SK-N-SH (cell line): ENCODE results near the gene ITPA. TPM values are rescaled to one million over a fixed set of nuclear protein-coding genes. Genes with fewer than 3 reads are reported as not detected.

Source experiments
- CTCF ChIA-PET: fragments of 300-600, 350-600 bp; formaldehyde crosslinking; extraction: SDS; loops from one replicate; lab custom pipeline; 2021; lab: Yijun Ruan, JAX
- POLR2A ChIA-PET: fragments of 350-600 bp; sonication (Branson Sonifier 250); formaldehyde crosslinking; extraction: SDS; loops from one replicate; lab custom pipeline; 2020; ENCODE audit warnings: antibody characterized with exemption, inconsistent platforms; lab: Yijun Ruan, JAX
- DNase-seq: peaks from one replicate; pipeline ENCODE4 v3.0.0; 2012
- H2AFZ ChIP-seq: fragments of 200-600 bp; sonication (generic); 2 replicates; pipeline ENCODE4 v1.8.1; 2016; ENCODE audit warnings: antibody characterized with exemption, mild to moderate bottlenecking, low read depth
- H3F3A ChIP-seq: fragments of 200-600 bp; sonication (generic); replicated peaks from 2 replicates; pipeline ENCODE3; 2016; ENCODE audit warnings: antibody characterized with exemption, mild to moderate bottlenecking; ENCODE audit not compliant: insufficient read depth
- H3K27ac ChIP-seq, 2 experiments: fragments of 200-500 bp in 1 of 2; fragments of 200-600 bp in 1 of 2; sonication (Bioruptor generic) in 1 of 2; sonication (generic), shearing (Covaris generic) in 1 of 2; 2 replicates each; pipeline versions ENCODE4 v1.5.1 to v1.6.1; 2014 to 2016; ENCODE audit warnings: low read depth in 2 of 2, inconsistent platforms in 1 of 2, low read length in 1 of 2, mild to moderate bottlenecking in 1 of 2, mixed read lengths in 1 of 2
- H3K27me3 ChIP-seq: fragments of 200-600 bp; sonication (generic), shearing (Covaris generic); 2 replicates; pipeline ENCODE4 v1.6.1; 2016; ENCODE audit warnings: mixed run types; ENCODE audit not compliant: insufficient read depth
- H3K36me3 ChIP-seq, 2 experiments: fragments of 200-500 bp in 1 of 2; fragments of 200-600 bp in 1 of 2; sonication (Bioruptor generic) in 1 of 2; sonication (generic) in 1 of 2; replicated peaks in 1 of 2; 2 replicates each; pipeline versions ENCODE3 to v1.5.1; 2014 to 2016; ENCODE audit warnings: low read length in 1 of 2, mild to moderate bottlenecking in 1 of 2; ENCODE audit not compliant: insufficient read depth in 2 of 2, control insufficient read depth in 1 of 2
- H3K4me1 ChIP-seq, 2 experiments: fragments of 200-500 bp in 1 of 2; fragments of 200-600 bp in 1 of 2; sonication (Bioruptor generic) in 1 of 2; sonication (generic), shearing (Covaris generic) in 1 of 2; 2 replicates each; pipeline versions ENCODE4 v1.5.1 to v1.6.1; 2014 to 2016; ENCODE audit warnings: low read depth in 1 of 2, low read length in 1 of 2, mixed run types in 1 of 2; ENCODE audit not compliant: insufficient read depth in 2 of 2, control insufficient read depth in 1 of 2
- H3K4me2 ChIP-seq: fragments of 200-600 bp; sonication (generic), shearing (Covaris generic); 2 replicates; pipeline ENCODE4 v1.6.1; 2017; ENCODE audit warnings: mixed run types
- H3K4me3 ChIP-seq, 2 experiments: fragments of 200-500 bp in 1 of 2; fragments of 200-600 bp in 1 of 2; sonication (Bioruptor generic) in 1 of 2; sonication (generic), shearing (Covaris generic) in 1 of 2; 2 replicates each; pipeline versions ENCODE4 v1.5.1 to v1.8.1; 2014 to 2016; ENCODE audit warnings: low read depth in 2 of 2, inconsistent platforms in 1 of 2, low read length in 1 of 2, mild to moderate bottlenecking in 1 of 2, mixed read lengths in 1 of 2, moderate library complexity in 1 of 2
- H3K79me2 ChIP-seq: fragments of 200-600 bp; sonication (generic); 2 replicates; pipeline ENCODE4 v1.8.1; 2017; ENCODE audit warnings: mild to moderate bottlenecking; ENCODE audit not compliant: insufficient read depth
- H3K9ac ChIP-seq: fragments of 200-600 bp; sonication (generic); 2 replicates; pipeline ENCODE4 v1.6.1; 2017; ENCODE audit warnings: mixed run types
- H3K9me2 ChIP-seq: fragments of 200-600 bp; sonication (generic); 2 replicates; pipeline ENCODE4 v1.6.1; 2017; ENCODE audit warnings: mixed run types
- H3K9me3 ChIP-seq: fragments of 200-600 bp; sonication (generic); 2 replicates; pipeline ENCODE4 v1.6.1; 2017; ENCODE audit warnings: mixed run types, mild to moderate bottlenecking, moderate library complexity
- H4K20me1 ChIP-seq: fragments of 200-600 bp; sonication (generic); 2 replicates; pipeline ENCODE4 v1.6.1; 2017; ENCODE audit warnings: mild to moderate bottlenecking, mixed run types; ENCODE audit not compliant: insufficient read depth
- ELF1 ChIP-seq: IDR thresholded peaks from 2 replicates; pipeline ENCODE4 v1.4.0; 2012
- FOSL2 ChIP-seq: IDR thresholded peaks from 2 replicates; pipeline ENCODE4 v1.4.0; 2012; ENCODE audit warnings: low read depth, mild to moderate bottlenecking, moderate library complexity, borderline replicate concordance
- FOXJ3 ChIP-seq: sonication (generic); formaldehyde crosslinking; IDR thresholded peaks from 2 replicates; pipeline ENCODE4 v1.5.1; 2020; ENCODE audit warnings: mild to moderate bottlenecking, missing genetic modification reagents
- GATA2 ChIP-seq: sonication (generic); formaldehyde crosslinking; IDR thresholded peaks from 2 replicates; pipeline ENCODE4 v1.5.0; 2020; ENCODE audit warnings: mild to moderate bottlenecking, missing genetic modification reagents
- MXI1 ChIP-seq: IDR thresholded peaks from 2 replicates; pipeline ENCODE4 v1.6.1; 2012; ENCODE audit warnings: mild to moderate bottlenecking, low read depth, low read length, improper control_type of control experiment
- POLR2AphosphoS5 ChIP-seq: IDR thresholded peaks from 2 replicates; pipeline ENCODE4 v1.6.1; 2012; ENCODE audit warnings: low read depth, low read length
- RAD21 ChIP-seq: IDR thresholded peaks from 2 replicates; pipeline ENCODE4 v1.6.1; 2012; ENCODE audit warnings: mild to moderate bottlenecking, low read length
- RFX5 ChIP-seq: IDR thresholded peaks from 2 replicates; pipeline ENCODE4 v1.6.1; 2012; ENCODE audit warnings: mild to moderate bottlenecking, improper control_type of control experiment, low read length
- RXRA ChIP-seq: IDR thresholded peaks from 2 replicates; pipeline ENCODE4 v1.4.0; 2012; ENCODE audit warnings: low read depth, mild to moderate bottlenecking, borderline replicate concordance
- TCF12 ChIP-seq: IDR thresholded peaks from 2 replicates; pipeline ENCODE4 v1.4.0; 2012
- WGBS: methylation state at CpG from one replicate; pipeline ENCODE4 v1.1.6; 2017; ENCODE audit warnings: low lambda C conversion rate; 5-methylcytosine and 5-hydroxymethylcytosine counted together
- polyA plus RNA-seq, 3 experiments: library from polyadenylated mRNA; depleted of rRNA; stranded (reverse); fragments of >200 nt; gene quantifications; 2 replicates each; pipeline ENCODE4 v1.2.3, GENCODE V29; 2012
- TF ChIP-seq, protein P1 (sequence below): IDR thresholded peaks from 2 replicates; pipeline ENCODE4 v1.6.1; 2012; ENCODE audit warnings: mild to moderate bottlenecking, low read depth, low read length, moderate library complexity
- TF ChIP-seq, protein P2 (sequence below): IDR thresholded peaks from 2 replicates; pipeline ENCODE4 v1.4.0; 2012; ENCODE audit warnings: low read depth

Gene ITPA
- polyA plus RNA-seq, 1 of the 3 experiments (the other 2 are of a cell fraction) = 66.7 TPM

DNA sequence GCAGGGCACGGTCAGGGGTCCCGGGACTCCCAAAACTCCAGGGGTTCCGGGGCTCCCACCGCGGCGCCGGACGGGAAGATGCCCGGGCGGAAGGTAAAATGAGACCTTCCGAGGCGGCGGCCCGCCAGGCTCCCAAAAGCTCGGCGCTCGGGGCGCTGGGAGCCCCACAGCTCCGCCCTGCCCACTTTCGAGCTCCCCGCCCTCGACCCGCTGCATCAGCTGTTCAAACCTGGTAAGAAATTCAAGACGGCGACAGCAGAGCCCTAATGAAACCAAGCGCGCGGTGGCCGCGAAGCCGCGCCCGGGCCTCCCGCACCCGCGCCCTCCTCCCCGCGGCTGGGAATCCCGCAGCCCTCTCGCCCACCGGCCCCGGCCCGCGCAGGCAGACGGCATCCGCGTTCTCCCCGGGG, 29.3 kb downstream of the ITPA start:
- Histone ChIP-seq H3K9ac (no peak overlapping the region), H3K27me3 (peaks cover 16% of the 10 kb centered on the region), H3F3A (no peaks in the 10 kb centered on the region), H3K4me1 (peaks cover 0 to 2% of the 10 kb centered on the region in 2 experiments; a peak in 1 of 4 replicates), H3K27ac (no peak overlapping the region), H3K4me2 (peak overlapping the region; percentile 84), H3K79me2 (no peaks in the 10 kb centered on the region), H3K9me2 (no peaks in the 10 kb centered on the region), H3K4me3 (peak overlapping the region; percentile 58 to 62), H4K20me1 (no peaks in the 10 kb centered on the region), H2AFZ (peak overlapping the region; percentile 92; the same call in 1 of the 2 replicates), H3K36me3 (no peaks in the 10 kb centered on the region), H3K9me3 (no peaks in the 10 kb centered on the region)
- no peak for DNase-seq
- 3% methylated on average over 39 of the region's 48 CpGs for WGBS
- CTCF ChIA-PET = interaction anchor here (1.1 to 1.7 kb wide), 5 partner anchors 20 to 185 kb away, joined by 3 to 5 read pairs (median 4); no protein-coding TSS in a partner anchor
- POLR2A ChIA-PET = no interaction called here
- TF ChIP-seq MXI1 = no peak
- no peak for TF ChIP-seq POLR2AphosphoS5
- no peak for TF ChIP-seq RFX5
- TF ChIP-seq FOSL2 = no peak
- TF ChIP-seq FOXJ3 (CRISPR knock-in tag) = no peak
- TF ChIP-seq, protein P1, sequence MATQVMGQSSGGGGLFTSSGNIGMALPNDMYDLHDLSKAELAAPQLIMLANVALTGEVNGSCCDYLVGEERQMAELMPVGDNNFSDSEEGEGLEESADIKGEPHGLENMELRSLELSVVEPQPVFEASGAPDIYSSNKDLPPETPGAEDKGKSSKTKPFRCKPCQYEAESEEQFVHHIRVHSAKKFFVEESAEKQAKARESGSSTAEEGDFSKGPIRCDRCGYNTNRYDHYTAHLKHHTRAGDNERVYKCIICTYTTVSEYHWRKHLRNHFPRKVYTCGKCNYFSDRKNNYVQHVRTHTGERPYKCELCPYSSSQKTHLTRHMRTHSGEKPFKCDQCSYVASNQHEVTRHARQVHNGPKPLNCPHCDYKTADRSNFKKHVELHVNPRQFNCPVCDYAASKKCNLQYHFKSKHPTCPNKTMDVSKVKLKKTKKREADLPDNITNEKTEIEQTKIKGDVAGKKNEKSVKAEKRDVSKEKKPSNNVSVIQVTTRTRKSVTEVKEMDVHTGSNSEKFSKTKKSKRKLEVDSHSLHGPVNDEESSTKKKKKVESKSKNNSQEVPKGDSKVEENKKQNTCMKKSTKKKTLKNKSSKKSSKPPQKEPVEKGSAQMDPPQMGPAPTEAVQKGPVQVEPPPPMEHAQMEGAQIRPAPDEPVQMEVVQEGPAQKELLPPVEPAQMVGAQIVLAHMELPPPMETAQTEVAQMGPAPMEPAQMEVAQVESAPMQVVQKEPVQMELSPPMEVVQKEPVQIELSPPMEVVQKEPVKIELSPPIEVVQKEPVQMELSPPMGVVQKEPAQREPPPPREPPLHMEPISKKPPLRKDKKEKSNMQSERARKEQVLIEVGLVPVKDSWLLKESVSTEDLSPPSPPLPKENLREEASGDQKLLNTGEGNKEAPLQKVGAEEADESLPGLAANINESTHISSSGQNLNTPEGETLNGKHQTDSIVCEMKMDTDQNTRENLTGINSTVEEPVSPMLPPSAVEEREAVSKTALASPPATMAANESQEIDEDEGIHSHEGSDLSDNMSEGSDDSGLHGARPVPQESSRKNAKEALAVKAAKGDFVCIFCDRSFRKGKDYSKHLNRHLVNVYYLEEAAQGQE = no peak
- no peak for TF ChIP-seq GATA2 (CRISPR knock-in tag)
- TF ChIP-seq RAD21 = no peak
- no peak for TF ChIP-seq TCF12
- no peak for TF ChIP-seq RXRA
- TF ChIP-seq ELF1 = no peak

DNA sequence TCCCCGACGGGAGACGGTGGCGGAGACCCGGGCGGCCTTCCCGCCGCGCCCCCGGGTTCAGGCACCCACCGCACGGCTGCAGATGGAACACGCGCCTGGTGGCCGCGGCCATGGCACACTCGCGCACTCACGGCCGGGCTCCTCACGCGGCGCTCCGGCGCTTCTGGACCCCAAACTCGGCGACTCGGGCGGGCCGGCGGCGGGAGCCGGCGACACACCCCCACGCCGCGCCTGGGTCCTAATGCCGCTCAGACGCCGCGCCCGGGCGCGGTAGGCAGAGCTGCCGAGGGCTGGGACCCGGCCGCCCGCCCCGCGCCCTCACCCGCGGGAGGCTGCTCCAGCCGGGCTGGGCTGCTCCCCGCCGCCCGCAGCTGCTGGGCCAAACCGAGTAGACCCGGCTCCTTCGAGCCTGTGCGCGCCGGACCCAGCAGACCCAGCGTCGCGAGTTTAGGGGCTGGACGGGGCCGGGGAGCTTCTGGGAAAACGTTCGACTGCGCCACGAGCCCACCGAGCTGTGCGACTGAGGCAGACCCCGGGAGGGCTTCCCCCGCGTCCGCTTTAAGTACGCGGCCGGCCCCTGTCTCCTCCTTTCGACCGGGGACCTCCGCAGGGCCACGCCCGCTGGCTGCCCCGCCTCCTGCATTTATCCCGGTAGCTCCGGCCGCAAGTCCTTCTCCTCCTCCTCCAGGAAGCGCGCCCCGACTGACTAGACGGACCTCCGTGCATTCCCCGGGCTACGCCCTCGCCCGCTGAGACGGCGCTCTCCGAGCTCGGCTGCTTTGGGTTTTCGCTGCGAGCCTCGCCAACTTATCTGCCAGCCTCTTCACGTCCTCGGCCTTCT, 29.9 kb downstream of the ITPA start, which contains the start of gene SLC4A11:
TSS of gene SLC4A11 (minus strand) at position 165 of the 841 bp plus-strand sequence. CDS start at position 112, 53 bp downstream.
- no peaks in the 10 kb centered on the region for H3K79me2 ChIP-seq
- no peaks in the 10 kb centered on the region for H3K9me3 ChIP-seq
- no peaks in the 10 kb centered on the region for H3F3A ChIP-seq
- no peaks in the 10 kb centered on the region for H4K20me1 ChIP-seq
- H3K27me3 ChIP-seq = peaks cover 16% of the 10 kb centered on the region
- H3K9me2 ChIP-seq = no peaks in the 10 kb centered on the region
- ChIA-PET CTCF (interaction anchor here (0.7 to 2.0 kb wide), 8 partner anchors 11 to 185 kb away, joined by 3 to 5 read pairs (median 4); no protein-coding TSS in a partner anchor), POLR2A (interaction anchor here (0.9 to 1.0 kb wide), 2 partner anchors 9 to 16 kb away, joined by 3 to 6 read pairs; no protein-coding TSS in a partner anchor)
- H2AFZ ChIP-seq = peak within 1 kb of the TSS; percentile 92
- no peak within 1 kb of the TSS for H3K27ac ChIP-seq
- H3K36me3 ChIP-seq = no peaks in the 10 kb centered on the region
- 5% methylated on average over 34 of the region's 107 CpGs for WGBS
- H3K9ac ChIP-seq = no peak within 1 kb of the TSS
- peak; percentile 90 for DNase-seq
- peaks cover 0 to 2% of the 10 kb centered on the region in 2 experiments; a peak in 1 of 4 replicates for H3K4me1 ChIP-seq
- peak within 1 kb of the TSS; percentile 58 to 62 for H3K4me3 ChIP-seq
- H3K4me2 ChIP-seq = peak within 1 kb of the TSS; percentile 84
- TF ChIP-seq TCF12 (no peak), GATA2 (CRISPR knock-in tag) (no peak), MXI1 (peak; percentile 40; the same call in 1 of the 2 replicates), RXRA (no peak)
- TF ChIP-seq, protein P2, sequence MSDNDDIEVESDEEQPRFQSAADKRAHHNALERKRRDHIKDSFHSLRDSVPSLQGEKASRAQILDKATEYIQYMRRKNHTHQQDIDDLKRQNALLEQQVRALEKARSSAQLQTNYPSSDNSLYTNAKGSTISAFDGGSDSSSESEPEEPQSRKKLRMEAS = 0 out of 2 replicates have a peak, but pooled peaks have one; percentile 7
- TF ChIP-seq, all 33 proteins: peak for 2
